PC-9 (cell line): Measurements from ENCODE around the gene VGLL4. TPM values are rescaled to one million over a fixed set of nuclear protein-coding genes. Genes with fewer than 3 reads are reported as not detected.

Experiments used
- BruUV-seq: library from RNA; stranded (reverse); fragments of 400-500 nt; replicated peaks from 2 replicates; lab custom pipeline; 2021; lab: Mats Ljungman, UMichigan
- CTCF ChIA-PET: fragments of 300-600 bp; sonication (Branson Sonifier 250); formaldehyde crosslinking; loops from one replicate; lab custom pipeline; 2022; ENCODE audit warnings: antibody characterized with exemption; lab: Charles Lee
- POLR2A ChIA-PET: fragments of 300-600 bp; sonication (Branson Sonifier 250); formaldehyde crosslinking; loops from one replicate; lab custom pipeline; 2022; ENCODE audit warnings: antibody characterized with exemption; ENCODE audit not compliant: unreplicated experiment; lab: Charles Lee
- DNase-seq, 2 experiments: peaks; one replicate each; pipeline versions ENCODE4 v3.0.0 to v3.0.0-alpha.2; 2015 to 2022; ENCODE audit warnings: mixed read lengths in 1 of 2
- H2AFZ ChIP-seq: fragments of 200-600 bp; sonication (generic); 2 replicates; pipeline ENCODE4 v1.8.1; 2017; ENCODE audit warnings: antibody characterized with exemption
- H3F3A ChIP-seq: fragments of 200-600 bp; sonication (generic); 2 replicates; pipeline ENCODE4 v1.8.1; 2017; ENCODE audit warnings: antibody characterized with exemption, mild to moderate bottlenecking, low read depth; ENCODE audit not compliant: insufficient read depth
- H3K27ac ChIP-seq: fragments of 200-600 bp; sonication (generic); 2 replicates; pipeline ENCODE4 v1.6.1; 2016; ENCODE audit warnings: mixed run types
- H3K27me3 ChIP-seq: fragments of 200-600 bp; sonication (generic); 2 replicates; pipeline ENCODE4 v1.6.1; 2016; ENCODE audit warnings: low read depth, mixed run types; ENCODE audit not compliant: insufficient read depth
- H3K36me3 ChIP-seq: fragments of 200-600 bp; sonication (generic); 2 replicates; pipeline ENCODE4 v1.6.1; 2016; ENCODE audit warnings: low read depth, mixed run types
- H3K4me1 ChIP-seq: fragments of 200-600 bp; sonication (generic); replicated peaks from 2 replicates; pipeline ENCODE4 v1.6.1; 2016; ENCODE audit warnings: mixed run types; ENCODE audit not compliant: insufficient read depth
- H3K4me2 ChIP-seq: fragments of 200-600 bp; sonication (generic); 2 replicates; pipeline ENCODE4 v1.6.1; 2017; ENCODE audit warnings: mixed run types
- H3K4me3 ChIP-seq: fragments of 200-600 bp; sonication (generic); 2 replicates; pipeline ENCODE4 v1.6.1; 2016; ENCODE audit warnings: mixed run types
- H3K79me2 ChIP-seq: fragments of 200-600 bp; sonication (generic); 2 replicates; pipeline ENCODE4 v1.6.1; 2017; ENCODE audit warnings: low read depth, mixed run types
- H3K9me2 ChIP-seq: fragments of 200-600 bp; sonication (generic); 2 replicates; pipeline ENCODE4 v1.8.1; 2017; ENCODE audit warnings: mild to moderate bottlenecking; ENCODE audit not compliant: insufficient read depth
- H3K9me3 ChIP-seq: fragments of 200-600 bp; sonication (generic); 2 replicates; pipeline ENCODE4 v1.8.1; 2016; ENCODE audit warnings: low read depth; ENCODE audit not compliant: insufficient read depth
- H4K20me1 ChIP-seq: fragments of 200-600 bp; sonication (generic); 2 replicates; pipeline ENCODE4 v1.8.1; 2017; ENCODE audit not compliant: insufficient read depth
- CTCF ChIP-seq: fragments of 200-600 bp; sonication (generic); conservative IDR thresholded peaks from 2 replicates; pipeline ENCODE4 v1.6.1; 2017; ENCODE audit warnings: mixed run types, antibody characterized with exemption, mild to moderate bottlenecking, moderate library complexity
- EZH2 ChIP-seq: fragments of 200-600 bp; sonication (generic); IDR thresholded peaks from 2 replicates; pipeline ENCODE4 v1.8.0; 2017; ENCODE audit warnings: antibody characterized with exemption, low read depth
- intact Hi-C: fragments of 100-400 bp; cut with micrococcal nuclease; formaldehyde crosslinking; loops from one replicate; pipeline ENCODE4 v1.10.0; 2022; ENCODE audit not compliant: unreplicated experiment
- total RNA-seq: library from RNA; stranded (reverse); gene quantifications from 2 replicates; pipeline ENCODE4 v1.2.3, GENCODE V29; 2021

Gene VGLL4
- total RNA-seq, 1 experiment from 2014 or later: 42.2 TPM

- TF ChIP-seq EZH2 (no peak), CTCF (no peak)
- peaks cover 22% of the 10 kb centered on the region; the same call in 1 of the 2 replicates for H3F3A ChIP-seq
- DNase-seq: no peak
- H3K4me1 ChIP-seq: no peaks in the 10 kb centered on the region
- H3K27me3 ChIP-seq: no peaks in the 10 kb centered on the region
- ChIA-PET CTCF (no interaction called here), POLR2A (no interaction called here)
- intact Hi-C loops: no loop called here
- peaks cover 97% of the 10 kb centered on the region for H3K79me2 ChIP-seq
- no peak overlapping the region for H3K4me2 ChIP-seq
- H3K9me2 ChIP-seq: no peaks in the 10 kb centered on the region
- H3K27ac ChIP-seq: peak overlapping the region; percentile 21; the same call in 1 of the 2 replicates
- H3K36me3 ChIP-seq: no peaks in the 10 kb centered on the region
- BruUV-seq: no TSS peak
- no peak overlapping the region for H3K4me3 ChIP-seq
- H4K20me1 ChIP-seq: peaks cover 61% of the 10 kb centered on the region
- H2AFZ ChIP-seq: no peak overlapping the region
- H3K9me3 ChIP-seq: no peaks in the 10 kb centered on the region
These were observed 11.2 kb downstream of the VGLL4 start for GRCh38 chr3:11632564-11632963.

GRCh38 chr3:11631820-11632219 is 11.9 kb downstream of the VGLL4 start:
- DNase-seq: no peak
- intact Hi-C loops: no loop called here
- no peaks in the 10 kb centered on the region for H3K36me3 ChIP-seq
- H3K27ac ChIP-seq: no peak overlapping the region
- BruUV-seq: no TSS peak
- H3K9me3 ChIP-seq: no peaks in the 10 kb centered on the region
- peaks cover 59% of the 10 kb centered on the region for H4K20me1 ChIP-seq
- H2AFZ ChIP-seq: no peak overlapping the region
- TF ChIP-seq CTCF: no peak
- ChIA-PET POLR2A (no interaction called here), CTCF (no interaction called here)
- H3K4me3 ChIP-seq: no peak overlapping the region
- H3K4me1 ChIP-seq: no peaks in the 10 kb centered on the region
- H3K79me2 ChIP-seq: peaks cover 96% of the 10 kb centered on the region
- no peaks in the 10 kb centered on the region for H3K27me3 ChIP-seq
- H3F3A ChIP-seq: 0 out of 2 replicates have a peak, but pooled peaks cover 22% of the 10 kb centered on the region
- no peaks in the 10 kb centered on the region for H3K9me2 ChIP-seq
- no peak overlapping the region for H3K4me2 ChIP-seq

- intact Hi-C loops: no loop called here
- Histone ChIP-seq H3K79me2 (peaks cover 95% of the 10 kb centered on the region), H3K4me2 (no peak overlapping the region), H3K9me2 (no peaks in the 10 kb centered on the region), H3K9me3 (no peaks in the 10 kb centered on the region), H3K36me3 (no peaks in the 10 kb centered on the region), H3K27ac (no peak overlapping the region), H3K27me3 (no peaks in the 10 kb centered on the region), H3F3A (0 out of 2 replicates have a peak, but pooled peaks cover 22% of the 10 kb centered on the region), H2AFZ (no peak overlapping the region), H3K4me1 (no peaks in the 10 kb centered on the region), H4K20me1 (peaks cover 70% of the 10 kb centered on the region), H3K4me3 (no peak overlapping the region)
- ChIA-PET POLR2A (no interaction called here), CTCF (no interaction called here)
- TF ChIP-seq CTCF (no peak), EZH2 (no peak)
- no peak for DNase-seq
- no TSS peak for BruUV-seq
These were observed 14.0 kb downstream of the VGLL4 start for GRCh38 chr3:11629716-11630115.
